ENCODE data around the gene PHOX2A. TPM values are rescaled to one million over a fixed set of nuclear protein-coding genes. Genes with fewer than 3 reads are reported as not detected.
"Not testable (repeated sequence)": the region's sequence is repeated elsewhere in the genome, so short reads cannot be mapped to it uniquely, and the experiment has no call there.

Gene PHOX2A
- total and polyA plus RNA-seq, 4 experiments from 2014 or later = not detected

GRCh38 chr11:72280037-72280436, 36.1 kb upstream of the PHOX2A start:
- CTCF ChIA-PET (ENCODE audit: partially characterized antibody) = interaction anchor here (1.2 kb wide), 1 partner anchor 13 kb away, joined by 3 read pairs; no protein-coding TSS in a partner anchor
- no peaks in the 10 kb centered on the region for H3K36me3 ChIP-seq (ENCODE audit: insufficient read depth, low read length)
- Mint-ChIP-seq H3K27me3 (peaks cover 17 to 22% of the 10 kb centered on the region in 2 donors), H3K4me1 (no peaks in the 10 kb centered on the region), H3K36me3 (no peaks in the 10 kb centered on the region), H3K27ac (no peak overlapping the region), H3K4me3 (no peak overlapping the region), H3K9me3 (peaks cover 0 to 7% (median 4%) of the 10 kb centered on the region in 8 donors)
- intact Hi-C loops (cut with micrococcal nuclease) = no loop called here
- H3K27me3 ChIP-seq (ENCODE audit: insufficient read depth, low read length) = no peaks in the 10 kb centered on the region
- H3K9me3 ChIP-seq (ENCODE audit: control insufficient read depth in 1 of 2, low read length in 2 of 2) = no peaks in the 10 kb centered on the region
- no peaks in the 10 kb centered on the region for H3K4me1 ChIP-seq (ENCODE audit: insufficient read depth, low read length)
- POLR2A ChIA-PET (ENCODE audit: partially characterized antibody) = no interaction called here
- no peak for DNase-seq
- no peak overlapping the region for H3K4me3 ChIP-seq (ENCODE audit: low read length in 2 of 2)
- no peak overlapping the region for H3K27ac ChIP-seq (ENCODE audit: low read depth, low read length)

GRCh38 chr11:72278905-72279304, 34.9 kb upstream of the PHOX2A start:
- Mint-ChIP-seq H3K9me3 (peaks cover 0 to 7% (median 4%) of the 10 kb centered on the region in 8 donors), H3K27ac (no peak overlapping the region), H3K4me1 (no peaks in the 10 kb centered on the region), H3K27me3 (peaks cover 13 to 20% of the 10 kb centered on the region in 2 donors), H3K4me3 (no peak overlapping the region), H3K36me3 (no peaks in the 10 kb centered on the region)
- DNase-seq = no peak
- Histone ChIP-seq H3K27ac (ENCODE audit: low read depth, low read length) (no peak overlapping the region), H3K4me3 (ENCODE audit: low read length in 2 of 2) (no peak overlapping the region), H3K9me3 (ENCODE audit: control insufficient read depth in 1 of 2, low read length in 2 of 2) (no peaks in the 10 kb centered on the region), H3K27me3 (ENCODE audit: insufficient read depth, low read length) (no peaks in the 10 kb centered on the region), H3K36me3 (ENCODE audit: insufficient read depth, low read length) (no peaks in the 10 kb centered on the region), H3K4me1 (ENCODE audit: insufficient read depth, low read length) (no peaks in the 10 kb centered on the region)
- ChIA-PET POLR2A (ENCODE audit: partially characterized antibody) (no interaction called here), CTCF (ENCODE audit: partially characterized antibody) (interaction anchor here (1.1 kb wide), 1 partner anchor 8 kb away, joined by 3 read pairs; no protein-coding TSS in a partner anchor)
- intact Hi-C loops (cut with micrococcal nuclease) = no loop called here

- peaks cover 0 to 7% (median 6%) of the 10 kb centered on the region in 4 donors for H3K4me1 Mint-ChIP-seq
- H3K9me3 Mint-ChIP-seq = peaks cover 0 to 7% (median under 1%) of the 10 kb centered on the region in 8 donors
- no peak overlapping the region for H3K27ac ChIP-seq (ENCODE audit: low read depth, low read length)
- H3K36me3 ChIP-seq (ENCODE audit: insufficient read depth, low read length) = no peaks in the 10 kb centered on the region
- H3K9me3 ChIP-seq (ENCODE audit: control insufficient read depth in 1 of 2, low read length in 2 of 2) = no peaks in the 10 kb centered on the region
- ChIA-PET POLR2A (ENCODE audit: partially characterized antibody) (no interaction called here), CTCF (ENCODE audit: partially characterized antibody) (no interaction called here)
- no peak for DNase-seq
- intact Hi-C loops (cut with micrococcal nuclease) = no loop called here
- H3K27me3 ChIP-seq (ENCODE audit: insufficient read depth, low read length) = no peaks in the 10 kb centered on the region
- H3K4me1 ChIP-seq (ENCODE audit: insufficient read depth, low read length) = no peaks in the 10 kb centered on the region
- no peaks in the 10 kb centered on the region for H3K36me3 Mint-ChIP-seq
- H3K4me3 Mint-ChIP-seq = no peak overlapping the region
- no peak overlapping the region for H3K27ac Mint-ChIP-seq
- peaks cover 9% of the 10 kb centered on the region in 2 donors for H3K27me3 Mint-ChIP-seq
- no peak overlapping the region for H3K4me3 ChIP-seq (ENCODE audit: low read length in 2 of 2)
Observed at GRCh38 chr11:72274435-72274834, 30.5 kb upstream of the PHOX2A start.

- Histone ChIP-seq H3K27me3 (ENCODE audit: insufficient read depth, low read length) (no peaks in the 10 kb centered on the region), H3K27ac (ENCODE audit: low read depth, low read length) (no peak overlapping the region), H3K36me3 (ENCODE audit: insufficient read depth, low read length) (no peaks in the 10 kb centered on the region), H3K4me3 (ENCODE audit: low read length in 2 of 2) (no peak overlapping the region), H3K9me3 (ENCODE audit: control insufficient read depth in 1 of 2, low read length in 2 of 2) (no peaks in the 10 kb centered on the region), H3K4me1 (ENCODE audit: insufficient read depth, low read length) (no peaks in the 10 kb centered on the region)
- intact Hi-C loops (cut with micrococcal nuclease) = no loop called here
- H3K27ac Mint-ChIP-seq = no peak overlapping the region
- H3K9me3 Mint-ChIP-seq = no peaks in the 10 kb centered on the region
- H3K4me1 Mint-ChIP-seq = peaks cover 0 to 10% (median 7%) of the 10 kb centered on the region in 4 donors
- no peaks in the 10 kb centered on the region for H3K36me3 Mint-ChIP-seq
- ChIA-PET CTCF (ENCODE audit: partially characterized antibody) (interaction anchor here (1.5 kb wide), 1 partner anchor 82 kb away, joined by 3 read pairs; no protein-coding TSS in a partner anchor), POLR2A (ENCODE audit: partially characterized antibody) (no interaction called here)
- H3K27me3 Mint-ChIP-seq = peaks cover 10 to 15% of the 10 kb centered on the region in 2 donors
- no peak overlapping the region for H3K4me3 Mint-ChIP-seq
- no peak for DNase-seq
Observed at GRCh38 chr11:72271980-72272379, 28.0 kb upstream of the PHOX2A start.

- intact Hi-C loops (cut with micrococcal nuclease) = no loop called here
- H3K4me3 Mint-ChIP-seq = no peak overlapping the region
- no peak overlapping the region for H3K27ac Mint-ChIP-seq
- ChIA-PET POLR2A (ENCODE audit: partially characterized antibody) (no interaction called here), CTCF (ENCODE audit: partially characterized antibody) (no interaction called here)
- no peaks in the 10 kb centered on the region for H3K9me3 Mint-ChIP-seq
- DNase-seq = no peak
- no peaks in the 10 kb centered on the region for H3K4me1 ChIP-seq (ENCODE audit: insufficient read depth, low read length)
- H3K27ac ChIP-seq (ENCODE audit: low read depth, low read length) = no peak overlapping the region
- H3K4me1 Mint-ChIP-seq = peaks cover 0 to 9% (median 5%) of the 10 kb centered on the region in 4 donors
- no peaks in the 10 kb centered on the region for H3K9me3 ChIP-seq (ENCODE audit: control insufficient read depth in 1 of 2, low read length in 2 of 2)
- H3K27me3 ChIP-seq (ENCODE audit: insufficient read depth, low read length) = no peaks in the 10 kb centered on the region
- H3K27me3 Mint-ChIP-seq = peaks cover 19 to 32% of the 10 kb centered on the region in 2 donors
- no peaks in the 10 kb centered on the region for H3K36me3 ChIP-seq (ENCODE audit: insufficient read depth, low read length)
- H3K4me3 ChIP-seq (ENCODE audit: low read length in 2 of 2) = no peak overlapping the region
- no peaks in the 10 kb centered on the region for H3K36me3 Mint-ChIP-seq
Observed at GRCh38 chr11:72267956-72268617, 24.1 kb upstream of the PHOX2A start.

GRCh38 chr11:72266960-72267359, 23.0 kb upstream of the PHOX2A start:
- H3K27me3 Mint-ChIP-seq = peaks cover 19 to 34% of the 10 kb centered on the region in 2 donors
- intact Hi-C loops (cut with micrococcal nuclease); H3K4me1 ChIP-seq (ENCODE audit: insufficient read depth, low read length); H3K27ac Mint-ChIP-seq; CTCF ChIA-PET (ENCODE audit: partially characterized antibody); H3K36me3 Mint-ChIP-seq; DNase-seq; POLR2A ChIA-PET (ENCODE audit: partially characterized antibody); H3K27me3 ChIP-seq (ENCODE audit: insufficient read depth, low read length); H3K9me3 ChIP-seq (ENCODE audit: control insufficient read depth in 1 of 2, low read length in 2 of 2); H3K4me3 Mint-ChIP-seq; H3K27ac ChIP-seq (ENCODE audit: low read depth, low read length); H3K4me1 Mint-ChIP-seq; H3K36me3 ChIP-seq (ENCODE audit: insufficient read depth, low read length); H3K9me3 Mint-ChIP-seq; H3K4me3 ChIP-seq (ENCODE audit: low read length in 2 of 2): not testable (repeated sequence)

- POLR2A ChIA-PET (ENCODE audit: partially characterized antibody) = no interaction called here
Observed at GRCh38 chr11:72265951-72266350, 22.0 kb upstream of the PHOX2A start.

More at GRCh38 chr11:72265951-72266350, 22.0 kb upstream of the PHOX2A start:
- Mint-ChIP-seq H3K27ac (no peak overlapping the region), H3K27me3 (peaks cover 19 to 30% of the 10 kb centered on the region in 2 donors), H3K36me3 (no peaks in the 10 kb centered on the region), H3K4me1 (peaks cover 0 to 9% (median 5%) of the 10 kb centered on the region in 4 donors), H3K9me3 (no peaks in the 10 kb centered on the region), H3K4me3 (no peak overlapping the region)
- DNase-seq = no peak
- H3K27me3 ChIP-seq (ENCODE audit: insufficient read depth, low read length) = no peaks in the 10 kb centered on the region
- no peak overlapping the region for H3K4me3 ChIP-seq (ENCODE audit: low read length in 2 of 2)
- intact Hi-C loops (cut with micrococcal nuclease) = no loop called here
- H3K36me3 ChIP-seq (ENCODE audit: insufficient read depth, low read length) = no peaks in the 10 kb centered on the region
- CTCF ChIA-PET (ENCODE audit: partially characterized antibody) = no interaction called here
- no peaks in the 10 kb centered on the region for H3K4me1 ChIP-seq (ENCODE audit: insufficient read depth, low read length)
- no peaks in the 10 kb centered on the region for H3K9me3 ChIP-seq (ENCODE audit: control insufficient read depth in 1 of 2, low read length in 2 of 2)
- no peak overlapping the region for H3K27ac ChIP-seq (ENCODE audit: low read depth, low read length)

Measured in CD4-positive, alpha-beta memory T cell (primary cell).